UCSD-AML1 (cell line): ENCODE measurements around the gene ARHGAP33.
"Not testable (repeated sequence)": the region's sequence is repeated elsewhere in the genome, so short reads cannot be mapped to it uniquely, and the experiment has no call there.

Experiments used
- DNase-seq: peaks from one replicate; lab custom pipeline; 2025; ENCODE audit not compliant: unreplicated experiment; lab: John Stamatoyannopoulos, UW

Gene ARHGAP33

DNA sequence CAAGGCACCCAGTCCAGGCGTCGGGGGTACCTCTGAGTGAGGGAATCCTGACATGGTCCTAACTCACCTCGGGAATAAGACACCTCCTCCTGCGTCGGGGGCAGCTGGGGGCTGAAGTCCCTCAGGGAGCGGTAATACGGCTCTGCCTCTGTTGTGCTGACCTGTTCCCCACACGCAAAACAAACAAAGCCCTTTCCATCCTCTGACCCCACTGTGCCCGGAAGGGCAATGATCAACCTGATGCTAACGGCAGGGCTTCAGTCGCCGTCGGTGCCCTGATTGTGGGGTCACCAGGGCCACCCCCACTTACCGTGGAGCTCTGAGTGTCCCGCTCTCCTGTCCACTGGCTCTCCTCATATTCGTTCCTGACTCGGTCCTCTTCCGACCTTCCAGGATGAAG, 55.6 kb downstream of the ARHGAP33 start:
- no peak for DNase-seq

DNA sequence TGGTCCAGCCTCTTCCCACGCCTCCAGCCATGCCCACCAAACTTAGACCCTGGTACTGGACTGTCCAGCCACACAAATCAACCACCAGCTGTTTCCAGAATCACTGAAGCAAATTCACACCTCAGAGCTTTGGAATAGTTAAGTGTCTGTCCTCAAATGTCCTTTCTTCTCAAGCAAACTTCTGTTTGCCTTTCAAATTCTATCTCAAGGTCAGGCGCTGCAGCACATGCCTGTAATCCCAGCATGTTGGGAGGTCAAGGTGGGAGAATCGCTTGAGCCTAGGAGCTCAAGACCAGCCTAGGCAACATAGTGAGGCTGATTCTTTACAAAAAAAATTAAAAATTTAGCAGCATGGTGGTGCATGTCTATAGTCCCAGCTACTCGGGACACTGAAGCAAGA, 56.7 kb downstream of the ARHGAP33 start:
- DNase-seq, result no peak

DNA sequence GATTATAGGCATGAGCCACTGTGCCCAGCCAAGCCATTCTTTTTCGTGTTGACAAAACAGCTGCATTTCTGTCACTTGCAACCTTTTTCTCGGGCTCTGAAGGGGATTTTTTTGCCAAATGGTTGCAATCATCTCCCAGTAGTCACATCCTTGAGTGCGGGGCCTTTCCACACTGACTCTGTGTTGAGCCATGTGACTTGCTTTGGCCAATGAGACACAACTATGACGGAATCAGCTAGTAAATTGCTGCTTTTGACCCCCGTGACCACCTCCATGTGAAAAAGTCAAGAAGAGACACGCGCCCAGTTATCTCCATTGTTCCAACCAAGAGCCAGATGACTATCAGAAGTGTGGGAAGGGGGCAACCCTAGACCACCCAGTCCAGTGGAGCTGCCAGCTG, 58.6 kb downstream of the ARHGAP33 start:
- DNase-seq, result no peak

DNA sequence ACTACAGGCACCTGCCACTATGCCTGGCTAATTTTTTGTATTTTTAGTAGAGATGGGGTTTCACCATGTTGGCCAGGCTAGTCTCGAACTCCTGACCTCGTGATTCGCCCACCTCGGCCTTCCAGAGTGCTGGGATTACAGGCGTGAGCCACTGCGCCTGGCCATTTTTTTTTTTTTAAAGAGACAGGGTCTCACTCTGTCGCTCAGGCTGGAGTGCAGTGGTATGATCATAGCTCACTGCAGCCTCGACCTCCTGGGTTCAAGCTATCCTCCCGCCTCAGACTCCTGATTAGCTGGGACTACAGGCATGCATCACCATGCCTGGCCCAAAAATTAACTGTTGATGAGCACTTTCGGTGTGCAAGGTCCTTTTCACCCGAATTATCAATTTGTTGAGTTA, 60.7 kb downstream of the ARHGAP33 start:
- DNase-seq, result not testable (repeated sequence)
